Dendritic cell treated with granulocyte-macrophage colony-stimulating factor and Interleukin-4, amounts not matched to agents 40 ng/mL and 50 ng/mL, for 4 days (primary cell): ENCODE results near the gene FLCN.
A peak's percentile ranks its signal among the peaks of the same experiment; 100 is the strongest.

Source experiments
- H3K27ac Mint-ChIP-seq: one replicate; pipeline ENCODE4 v1.8.0; 2022; ENCODE audit warnings: mild to moderate bottlenecking, mixed read lengths
- H3K27me3 Mint-ChIP-seq: one replicate; pipeline ENCODE4 v1.8.0; 2022; ENCODE audit warnings: mild to moderate bottlenecking, mixed read lengths
- H3K36me3 Mint-ChIP-seq: one replicate; pipeline ENCODE4 v1.8.0; 2022; ENCODE audit warnings: low read depth, mixed read lengths
- H3K4me1 Mint-ChIP-seq: one replicate; pipeline ENCODE4 v1.8.0; 2022; ENCODE audit warnings: low read depth, mixed read lengths
- H3K4me3 Mint-ChIP-seq: one replicate; pipeline ENCODE4 v1.8.0; 2022; ENCODE audit warnings: mild to moderate bottlenecking, moderate library complexity, mixed read lengths
- H3K9me3 Mint-ChIP-seq: one replicate; pipeline ENCODE4 v1.8.0; 2022; ENCODE audit warnings: mixed read lengths
- intact Hi-C: fragments of 100-400 bp; cut with micrococcal nuclease; formaldehyde crosslinking; loops from one replicate; pipeline ENCODE4 v1.15.0; 2022

The FLCN gene

DNA sequence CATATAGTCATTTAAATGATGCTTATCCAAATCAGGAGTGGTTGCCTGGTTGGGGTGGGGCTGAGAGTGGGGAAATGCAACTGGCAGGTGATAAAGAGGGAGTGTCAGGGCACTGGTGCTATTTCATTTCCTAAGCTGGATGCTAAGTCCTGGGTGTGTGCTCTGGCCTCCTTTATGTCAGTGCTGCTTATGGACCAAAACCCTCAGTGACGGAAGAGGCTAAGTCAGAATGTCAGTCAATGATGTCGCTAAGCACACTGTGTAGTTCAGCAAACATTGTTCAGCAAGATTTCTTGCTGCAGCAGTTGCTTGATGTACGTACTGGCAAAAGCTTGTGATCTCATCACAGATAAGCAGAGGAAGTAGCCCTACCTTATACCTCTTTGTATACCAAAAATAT is 16.4 kb upstream of the FLCN start:
- Mint-ChIP-seq H3K36me3 (peaks cover 99% of the 10 kb centered on the region), H3K27me3 (no peaks in the 10 kb centered on the region), H3K4me3 (no peak overlapping the region)

DNA sequence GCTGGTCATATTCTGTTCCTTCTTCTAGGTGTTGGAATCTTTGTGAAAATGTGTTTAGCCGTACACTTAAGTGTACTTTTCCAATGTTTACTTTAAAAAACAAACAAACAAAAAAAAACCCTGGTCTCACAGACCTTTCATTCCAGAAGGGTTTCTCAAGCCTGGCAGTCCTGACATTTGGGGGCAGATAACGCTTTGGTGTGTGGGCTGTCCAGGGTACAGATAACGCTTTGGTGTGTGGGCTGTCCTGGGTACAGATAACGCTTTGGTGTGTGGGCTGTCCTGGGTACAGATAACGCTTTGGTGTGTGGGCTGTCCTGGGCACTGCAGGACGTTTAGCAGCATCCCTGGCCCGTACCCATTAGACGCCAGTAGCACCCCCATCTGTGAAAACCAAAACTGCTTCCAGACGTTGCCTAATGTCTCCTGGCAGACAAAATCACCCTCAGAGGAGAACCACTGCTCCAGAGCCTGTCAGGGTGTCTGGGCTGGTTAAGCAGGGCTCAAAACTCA is 15.2 kb upstream of the FLCN start:
- no peak overlapping the region for H3K4me3 Mint-ChIP-seq
- intact Hi-C loops, result no loop called here
- H3K36me3 Mint-ChIP-seq, result peaks cover 100% of the 10 kb centered on the region
- H3K27me3 Mint-ChIP-seq, result no peaks in the 10 kb centered on the region
- no peaks in the 10 kb centered on the region for H3K9me3 Mint-ChIP-seq
- H3K4me1 Mint-ChIP-seq, result no peaks in the 10 kb centered on the region
- H3K27ac Mint-ChIP-seq, result no peak overlapping the region

More for the DNA sequence above, 16.4 kb upstream of the FLCN start:
- H3K4me1 Mint-ChIP-seq, result no peaks in the 10 kb centered on the region
- H3K9me3 Mint-ChIP-seq, result no peaks in the 10 kb centered on the region
- no peak overlapping the region for H3K27ac Mint-ChIP-seq
- intact Hi-C loops, result no loop called here

DNA sequence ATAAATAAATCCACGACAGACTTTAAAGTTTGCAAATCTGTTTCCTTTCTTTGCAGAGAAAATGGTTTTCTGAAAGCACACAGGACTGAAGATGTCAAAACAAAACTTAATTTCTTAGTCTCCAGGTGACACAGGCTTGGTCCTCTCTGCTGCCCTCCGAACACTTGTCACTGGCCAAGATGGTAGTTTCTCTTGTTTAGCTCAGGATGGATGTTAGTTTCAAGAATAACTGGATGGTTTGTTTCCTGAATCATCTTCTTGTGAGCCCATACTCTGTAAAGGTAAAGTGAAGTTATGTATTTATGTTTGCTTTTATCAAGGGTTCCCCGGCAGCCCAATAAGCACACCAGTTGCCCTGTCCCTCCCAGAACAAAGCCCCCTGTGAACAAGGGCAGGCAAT is 9.9 kb upstream of the FLCN start:
- no peak overlapping the region for H3K4me3 Mint-ChIP-seq
- intact Hi-C loops, result no loop called here
- H3K27ac Mint-ChIP-seq, result no peak overlapping the region
- H3K9me3 Mint-ChIP-seq, result no peaks in the 10 kb centered on the region
- no peaks in the 10 kb centered on the region for H3K4me1 Mint-ChIP-seq
- H3K36me3 Mint-ChIP-seq, result peaks cover 66% of the 10 kb centered on the region
- H3K27me3 Mint-ChIP-seq, result no peaks in the 10 kb centered on the region

DNA sequence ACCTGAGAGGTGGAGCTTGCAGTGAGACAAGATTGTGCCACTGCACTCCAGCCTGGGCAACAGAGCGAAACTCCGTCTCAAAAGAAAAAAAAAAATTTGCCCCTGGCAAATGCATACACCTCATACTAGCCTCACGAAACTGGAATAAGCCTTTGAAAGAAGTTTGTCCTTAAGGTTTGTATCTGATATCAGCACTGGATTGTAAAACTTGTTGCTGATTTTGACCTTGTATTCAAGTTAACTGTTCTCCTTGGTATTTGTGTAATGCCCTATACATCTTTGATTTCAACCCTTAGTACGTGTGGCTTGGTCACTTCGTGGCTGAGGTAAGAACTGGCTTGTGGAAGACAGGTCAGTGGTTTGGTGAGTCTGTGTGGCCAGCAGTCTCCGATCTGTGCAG is 6.2 kb upstream of the FLCN start:
- peaks cover 28% of the 10 kb centered on the region for H3K36me3 Mint-ChIP-seq
- H3K27ac Mint-ChIP-seq, result no peak overlapping the region
- H3K4me3 Mint-ChIP-seq, result no peak overlapping the region
- no peaks in the 10 kb centered on the region for H3K9me3 Mint-ChIP-seq
- intact Hi-C loops, result no loop called here
- peaks cover 4% of the 10 kb centered on the region for H3K4me1 Mint-ChIP-seq
- no peaks in the 10 kb centered on the region for H3K27me3 Mint-ChIP-seq

DNA sequence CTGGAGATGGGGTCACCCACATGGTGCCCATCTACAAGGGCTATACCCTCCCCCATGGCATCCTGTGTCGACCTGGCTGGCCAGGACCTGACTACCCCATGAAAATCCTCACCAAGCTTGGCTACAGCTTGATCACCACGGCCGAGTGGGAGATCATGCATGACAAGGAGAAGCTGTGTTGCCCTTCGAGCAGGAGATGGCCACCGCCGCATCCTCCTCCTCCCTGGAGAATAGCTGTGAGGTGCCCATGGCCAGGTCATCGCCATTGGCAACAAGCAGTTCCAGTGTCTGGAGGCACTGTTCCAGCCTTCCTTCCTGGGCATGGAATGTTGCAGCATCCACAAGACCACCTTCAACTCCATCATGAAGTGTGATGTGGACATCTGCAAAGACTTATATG is 5.3 kb upstream of the FLCN start:
- H3K4me3 Mint-ChIP-seq, result no peak overlapping the region

DNA sequence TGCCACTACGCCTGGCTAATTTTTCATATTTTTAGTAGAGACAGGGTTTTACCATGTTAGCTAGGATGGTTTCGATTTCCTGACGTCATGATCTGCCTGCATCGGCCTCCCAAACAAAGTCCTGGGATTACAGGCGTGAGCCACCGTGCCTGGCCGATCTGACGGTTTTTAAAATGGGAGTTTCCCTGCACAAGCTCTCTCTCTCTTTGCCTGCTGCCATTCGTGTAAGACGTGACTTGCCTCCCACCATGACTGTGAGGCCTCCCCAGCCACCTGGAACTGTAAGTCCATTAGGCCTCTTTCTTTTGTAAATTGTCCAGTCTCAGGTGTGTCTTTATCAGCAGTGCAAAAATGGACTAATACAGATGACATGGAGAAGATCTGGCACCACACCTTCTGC is 4.7 kb upstream of the FLCN start:
- no peaks in the 10 kb centered on the region for H3K27me3 Mint-ChIP-seq
- H3K9me3 Mint-ChIP-seq, result no peaks in the 10 kb centered on the region
- H3K27ac Mint-ChIP-seq, result no peak overlapping the region
- no peak overlapping the region for H3K4me3 Mint-ChIP-seq
- intact Hi-C loops, result no loop called here
- H3K4me1 Mint-ChIP-seq, result peaks cover 7% of the 10 kb centered on the region
- peaks cover 21% of the 10 kb centered on the region for H3K36me3 Mint-ChIP-seq

More for the DNA sequence above, 5.3 kb upstream of the FLCN start:
- intact Hi-C loops, result no loop called here
- no peak overlapping the region for H3K27ac Mint-ChIP-seq
- H3K9me3 Mint-ChIP-seq, result no peaks in the 10 kb centered on the region
- H3K36me3 Mint-ChIP-seq, result peaks cover 21% of the 10 kb centered on the region
- no peaks in the 10 kb centered on the region for H3K27me3 Mint-ChIP-seq
- H3K4me1 Mint-ChIP-seq, result peaks cover 7% of the 10 kb centered on the region

DNA sequence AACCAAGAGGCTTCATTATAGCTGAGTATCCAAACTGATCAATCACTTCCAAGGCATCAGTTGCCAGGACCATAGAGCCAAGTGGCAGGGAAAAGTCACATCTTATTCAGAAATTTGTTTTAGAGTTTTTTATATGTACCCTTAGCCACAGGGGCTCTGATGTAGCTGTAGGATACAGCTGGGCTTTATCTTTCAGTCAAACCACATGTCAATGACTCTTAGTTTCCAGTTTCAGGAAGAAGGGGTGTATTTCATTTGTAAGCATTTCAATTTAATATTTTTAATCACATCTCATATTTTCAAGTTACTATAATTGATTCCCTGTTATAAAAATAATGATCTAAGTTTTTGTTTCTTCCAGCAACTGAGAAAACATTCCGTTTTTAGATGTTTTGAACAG is 2.9 kb upstream of the FLCN start:
- H3K27ac Mint-ChIP-seq, result no peak overlapping the region
- H3K4me3 Mint-ChIP-seq, result no peak overlapping the region
- H3K4me1 Mint-ChIP-seq, result peaks cover 19% of the 10 kb centered on the region
- peaks cover 22% of the 10 kb centered on the region for H3K36me3 Mint-ChIP-seq
- no peaks in the 10 kb centered on the region for H3K9me3 Mint-ChIP-seq
- intact Hi-C loops, result loop anchor here (5.0 kb wide), 1 partner anchor 238 kb away; no protein-coding TSS in a partner anchor
- no peaks in the 10 kb centered on the region for H3K27me3 Mint-ChIP-seq

DNA sequence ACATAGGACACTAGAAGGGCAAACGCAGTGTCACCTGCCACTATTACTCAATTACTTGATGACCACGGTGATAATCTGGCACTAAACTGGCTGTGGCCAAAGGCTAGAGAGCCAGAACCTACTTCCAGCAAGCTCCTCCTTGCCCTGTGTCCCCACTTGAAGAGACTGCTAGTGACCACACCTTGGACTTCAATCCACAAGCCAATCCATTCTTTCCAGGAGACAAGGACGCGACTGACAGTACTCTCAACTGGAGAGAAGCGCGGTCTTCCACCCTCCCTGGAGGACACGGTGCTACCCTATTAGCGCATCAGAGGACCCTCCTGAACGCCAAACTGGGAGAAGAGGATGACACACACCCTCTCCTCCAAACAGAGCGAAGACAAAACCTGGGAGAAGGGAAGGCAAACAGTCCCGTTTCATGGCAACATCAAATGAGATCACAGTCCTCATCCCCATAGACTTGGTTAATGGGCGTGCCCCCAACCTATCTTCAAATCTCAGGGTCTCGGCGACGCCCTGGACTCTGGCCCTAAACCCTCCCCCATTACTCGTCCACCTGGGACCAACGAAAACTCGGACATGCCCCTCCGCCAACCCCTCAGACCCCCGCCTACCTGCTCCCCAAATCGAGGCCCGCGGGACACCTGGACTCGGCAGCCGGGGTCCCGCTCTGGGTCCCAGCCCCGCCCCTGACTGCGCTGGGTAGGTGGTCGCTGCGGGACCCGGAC is 508 bp downstream of the FLCN start:
- H3K36me3 Mint-ChIP-seq, result peaks cover 42% of the 10 kb centered on the region
- peaks cover 27% of the 10 kb centered on the region for H3K4me1 Mint-ChIP-seq
- no peaks in the 10 kb centered on the region for H3K9me3 Mint-ChIP-seq
- H3K4me3 Mint-ChIP-seq, result peak overlapping the region; percentile 99
- intact Hi-C loops, result loop anchor here (1.0 to 5.0 kb wide), 2 partner anchors 45 to 234 kb away; partner anchors contain the start of gene COPS3
- H3K27me3 Mint-ChIP-seq, result no peaks in the 10 kb centered on the region
- H3K27ac Mint-ChIP-seq, result peak overlapping the region; percentile 99

DNA sequence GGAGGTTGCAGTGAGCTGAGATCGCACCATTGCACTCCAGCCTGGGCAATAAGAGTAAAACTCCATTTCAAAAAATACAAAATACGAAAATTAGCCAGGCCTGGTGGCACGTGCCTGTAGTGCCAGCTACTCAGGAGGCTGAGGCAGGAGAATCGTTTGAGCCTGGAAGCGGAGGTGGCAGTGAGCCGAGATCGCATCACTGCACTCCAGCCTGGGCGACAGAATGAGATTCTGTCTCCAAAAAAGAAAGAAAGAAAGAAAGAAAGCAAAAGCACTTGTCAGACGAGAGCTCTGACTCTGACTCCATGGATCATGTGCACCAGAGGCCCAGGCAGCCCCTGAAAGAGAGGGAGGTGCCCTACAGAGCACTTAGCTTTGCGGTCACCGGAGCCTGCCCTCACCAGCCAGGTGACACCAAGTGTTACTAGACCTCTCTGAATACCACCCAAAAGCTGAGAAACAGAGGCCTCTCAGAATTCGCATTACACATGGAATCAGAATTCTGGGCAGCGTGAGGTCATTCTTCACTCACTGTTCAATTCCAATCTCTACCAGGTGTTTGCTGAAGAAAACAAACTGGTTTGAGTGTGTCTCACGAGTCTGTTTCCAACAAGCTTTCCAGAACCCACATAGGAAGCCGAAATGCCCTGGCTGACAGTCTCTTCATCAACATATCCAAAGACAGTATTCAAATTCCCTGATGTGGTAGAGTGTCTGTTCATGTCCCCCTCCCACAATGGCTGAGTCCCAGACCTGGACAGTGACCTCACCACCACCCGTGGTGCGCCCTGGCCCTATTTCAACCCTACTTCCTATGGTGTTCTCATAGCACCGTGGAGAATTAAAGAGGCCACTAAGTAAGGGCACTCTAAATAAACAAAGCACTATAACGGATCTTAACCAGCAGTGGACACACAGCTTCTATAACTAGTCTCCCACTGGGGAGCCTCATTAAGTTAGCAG is 1.5 kb downstream of the FLCN start:
- peak overlapping the region; percentile 99 for H3K4me3 Mint-ChIP-seq
- no peaks in the 10 kb centered on the region for H3K27me3 Mint-ChIP-seq
- intact Hi-C loops, result loop anchor here (5.0 kb wide), 1 partner anchor 233 kb away; no protein-coding TSS in a partner anchor
- peaks cover 51% of the 10 kb centered on the region for H3K36me3 Mint-ChIP-seq
- peaks cover 27% of the 10 kb centered on the region for H3K4me1 Mint-ChIP-seq
- no peaks in the 10 kb centered on the region for H3K9me3 Mint-ChIP-seq
- H3K27ac Mint-ChIP-seq, result peak overlapping the region; percentile 99

DNA sequence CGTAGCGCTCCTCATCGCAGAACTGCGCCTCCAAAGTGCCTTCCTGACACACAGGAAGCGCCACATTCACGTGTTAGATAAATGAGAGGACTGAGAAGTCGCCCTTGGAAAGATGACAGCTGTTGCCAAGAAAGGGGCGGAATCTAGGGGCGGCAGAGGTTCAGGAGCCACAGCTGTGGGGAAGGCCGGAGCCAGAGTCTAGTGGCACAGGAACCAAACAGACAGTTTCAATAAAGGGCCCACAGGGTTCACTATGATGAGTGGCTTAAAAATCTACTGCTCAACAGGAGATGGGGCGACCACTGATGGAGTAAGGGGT is 4.7 kb downstream of the FLCN start:
- Mint-ChIP-seq H3K36me3 (peaks cover 83% of the 10 kb centered on the region), H3K9me3 (no peaks in the 10 kb centered on the region), H3K4me3 (no peak overlapping the region), H3K27ac (no peak overlapping the region), H3K27me3 (no peaks in the 10 kb centered on the region), H3K4me1 (peaks cover 20% of the 10 kb centered on the region)
- intact Hi-C loops, result no loop called here

DNA sequence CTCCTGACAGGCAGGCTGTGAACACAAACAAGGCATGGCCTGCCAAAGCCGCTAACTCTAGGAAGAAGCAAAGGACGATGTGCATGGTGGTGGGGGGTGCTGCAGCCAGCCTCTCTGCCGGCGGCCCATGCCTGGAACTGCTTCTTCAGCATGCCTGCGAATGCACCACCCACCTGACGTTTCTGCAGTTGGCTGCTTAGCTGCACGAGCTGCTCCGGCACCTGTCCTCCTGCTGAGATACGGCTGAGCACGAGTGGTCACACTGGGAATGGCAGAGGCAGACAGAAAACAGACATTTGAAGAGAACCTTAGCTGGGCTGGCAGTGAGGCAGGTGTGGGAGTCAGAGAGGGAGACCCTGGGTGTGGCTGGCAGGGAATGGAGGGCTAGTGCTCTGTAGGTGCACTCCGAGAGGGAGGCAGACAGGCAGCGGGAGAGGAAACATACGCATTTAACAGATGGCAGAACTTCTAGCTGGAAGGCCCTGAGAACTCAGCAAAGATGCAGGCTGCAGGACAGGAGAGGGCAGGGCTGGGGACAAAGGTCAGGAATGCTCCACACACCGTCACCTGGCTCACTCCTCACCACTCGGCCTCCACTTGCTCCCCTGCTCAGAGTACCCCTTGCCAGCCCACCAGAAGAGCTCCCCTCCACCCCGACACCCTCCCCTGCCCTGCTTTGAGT is 5.2 kb downstream of the FLCN start:
- Mint-ChIP-seq H3K27me3 (no peaks in the 10 kb centered on the region), H3K4me1 (peaks cover 20% of the 10 kb centered on the region), H3K9me3 (no peaks in the 10 kb centered on the region), H3K36me3 (peaks cover 83% of the 10 kb centered on the region), H3K4me3 (no peak overlapping the region), H3K27ac (no peak overlapping the region)
- intact Hi-C loops, result no loop called here

DNA sequence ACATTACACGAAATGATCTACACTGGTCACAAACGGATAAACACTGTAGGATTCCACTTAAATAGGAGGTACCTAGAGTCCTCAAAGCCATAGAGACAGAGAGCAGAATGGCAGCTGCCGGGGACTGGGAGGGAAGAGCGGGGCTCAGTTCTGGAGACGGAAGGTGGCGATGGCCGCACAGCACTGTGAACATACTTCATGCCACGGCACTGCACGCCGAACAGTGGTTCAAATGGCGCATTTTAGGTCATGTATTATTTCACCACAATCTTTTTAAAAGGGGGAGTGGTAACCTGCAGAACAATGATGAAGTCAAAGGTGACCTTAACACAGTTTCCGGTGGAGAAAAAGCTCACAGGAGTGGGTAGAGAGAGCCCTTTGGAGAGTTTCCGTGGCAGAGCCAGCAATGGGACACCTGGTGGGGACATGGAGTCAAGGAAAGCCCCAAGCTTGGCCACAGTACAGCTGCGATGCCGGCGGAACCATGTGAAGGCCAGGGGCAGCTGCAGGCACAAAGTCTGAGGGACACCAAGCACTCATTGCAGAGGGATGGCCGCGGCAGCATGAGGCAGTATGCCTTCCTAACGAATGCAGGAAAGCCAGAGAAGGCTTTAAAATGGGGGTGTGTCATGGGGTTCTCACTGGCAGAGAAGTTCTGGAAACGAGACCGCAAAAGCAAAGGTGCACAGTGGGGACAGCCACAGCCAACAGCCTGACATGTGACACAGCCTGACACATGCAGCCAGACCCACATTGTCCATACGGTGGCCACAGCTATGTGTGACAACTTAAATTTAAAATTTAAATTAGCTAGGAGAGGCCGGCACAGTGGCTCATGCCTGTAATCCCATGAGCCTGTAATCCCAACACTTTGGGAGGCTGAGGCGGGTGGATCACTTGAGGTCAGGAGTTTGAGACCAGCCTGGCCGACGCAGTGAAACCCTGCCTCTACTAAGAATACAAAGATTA is 7.3 kb downstream of the FLCN start:
- no peaks in the 10 kb centered on the region for H3K27me3 Mint-ChIP-seq
- peaks cover 6% of the 10 kb centered on the region for H3K4me1 Mint-ChIP-seq
- no peaks in the 10 kb centered on the region for H3K9me3 Mint-ChIP-seq
- H3K36me3 Mint-ChIP-seq, result peaks cover 87% of the 10 kb centered on the region
- H3K27ac Mint-ChIP-seq, result no peak overlapping the region
- intact Hi-C loops, result no loop called here
- H3K4me3 Mint-ChIP-seq, result no peak overlapping the region
